GM23248 (cell line): ENCODE data around the gene SETD2.

ENCODE experiments used
- EZH2 ChIP-seq: fragments of 200-600 bp; sonication (generic); IDR thresholded peaks from 2 replicates; pipeline ENCODE4 v1.6.1; 2018; ENCODE audit warnings: antibody characterized with exemption, mild to moderate bottlenecking; ENCODE audit not compliant: insufficient read depth, poor library complexity, severe bottlenecking
- EZH2phosphoT487 ChIP-seq: fragments of 200-600 bp; sonication (generic); IDR thresholded peaks from 2 replicates; pipeline ENCODE4 v1.6.1; 2018; ENCODE audit warnings: antibody characterized with exemption, moderate library complexity, mild to moderate bottlenecking, low read depth; ENCODE audit not compliant: insufficient read depth

DNA sequence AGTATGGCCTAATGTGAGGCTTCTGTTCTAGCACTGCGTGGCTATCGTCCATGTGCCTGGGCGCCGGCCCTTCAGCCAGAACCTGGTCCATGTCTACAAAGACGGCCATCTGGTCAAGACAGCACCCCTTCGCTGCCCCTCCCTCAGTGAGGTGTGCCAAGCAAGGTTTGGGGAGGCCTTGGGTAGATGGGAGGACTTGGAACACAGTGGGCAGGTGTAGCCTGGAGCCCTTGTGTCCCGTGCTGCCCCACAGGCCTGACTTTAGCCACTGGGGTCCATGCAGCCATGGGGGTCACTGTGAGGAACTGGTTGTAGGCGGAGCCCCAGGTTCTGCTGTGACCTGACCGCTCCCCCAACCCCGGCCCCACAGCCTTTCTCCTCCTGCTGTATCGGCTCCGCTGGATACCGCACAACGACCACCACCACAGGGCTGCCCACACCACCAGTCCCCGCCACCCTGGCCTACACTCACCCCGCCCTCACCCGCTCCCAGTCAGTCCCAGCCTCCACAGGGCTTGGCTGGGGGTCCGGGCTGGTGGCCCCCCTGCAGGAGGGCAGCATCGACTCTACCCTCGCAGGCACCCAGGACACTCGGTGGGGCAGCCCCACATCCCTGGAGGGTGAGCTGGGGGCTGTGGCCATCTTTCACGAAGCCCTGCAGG is 167.9 kb downstream of the SETD2 start:
- TF ChIP-seq EZH2 (no peak), EZH2phosphoT487 (no peak)
